Measurements from ENCODE around the gene PTPRN2. TPM values are rescaled to one million over a fixed set of nuclear protein-coding genes. Genes with fewer than 3 reads are reported as not detected.
A peak's percentile ranks its signal among the peaks of the same experiment; 100 is the strongest.

PTPRN2 gene
- total and polyA plus RNA-seq, 2 of the 8 experiments (the other 6 are each of a cell fraction or from before 2014, with no cell fraction given): 2.6 to 4.5 TPM

DNA sequence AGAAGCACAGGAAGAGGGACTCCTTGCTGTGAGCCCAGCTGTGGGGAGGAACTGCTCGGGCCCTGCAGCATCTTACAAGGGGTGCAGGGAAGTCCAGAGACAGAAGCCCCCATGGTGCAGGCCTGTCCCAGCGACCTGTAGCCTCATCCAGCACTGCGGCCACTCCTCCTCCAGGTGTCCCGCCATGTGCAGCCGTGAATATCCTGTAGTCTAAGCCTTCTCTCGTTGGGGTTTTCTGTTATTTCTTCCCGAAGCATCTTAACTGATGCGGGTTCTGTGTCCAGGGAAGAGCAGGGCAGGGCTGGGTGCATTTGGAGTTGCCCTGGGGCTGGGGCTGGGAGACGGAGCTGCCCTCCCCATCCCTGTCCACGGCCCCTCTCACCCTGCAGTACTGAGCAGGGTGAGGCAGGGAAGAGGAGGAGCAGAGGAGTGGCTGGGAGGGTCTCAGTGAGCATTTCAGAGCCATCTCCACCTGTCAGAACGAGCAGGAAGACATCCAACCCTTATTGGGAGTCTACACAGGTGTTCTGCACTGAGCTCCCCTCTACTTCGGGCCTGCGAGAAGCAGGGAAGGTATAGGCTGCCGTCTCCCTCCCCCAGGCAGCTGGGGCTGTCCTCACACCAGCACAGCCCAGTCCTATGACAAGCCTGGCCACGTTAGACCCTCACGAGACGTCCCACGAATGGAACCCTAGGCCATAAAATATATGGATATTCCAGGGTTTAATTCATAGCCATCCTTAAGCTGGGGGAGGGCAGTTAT, 756.3 kb downstream of the PTPRN2 start:
- Histone ChIP-seq H3K4ac (replicated peaks; ENCODE audit: insufficient read length, low read depth, low read length) (no peak overlapping the region), H3K14ac (ENCODE audit: insufficient read length) (no peak overlapping the region), H3K79me2 (ENCODE audit: control insufficient read depth in 1 of 2, insufficient read depth in 2 of 2, low read length in 2 of 2) (no peaks in the 10 kb centered on the region), H3K36me3 (ENCODE audit: control insufficient read depth in 2 of 4, insufficient read depth in 4 of 4, low read length in 3 of 4) (no peaks in the 10 kb centered on the region), H2AFZ (ENCODE audit: low read length) (no peak overlapping the region), H3K23me2 (ENCODE audit: low read depth, low read length) (no peaks in the 10 kb centered on the region), H2BK5ac (ENCODE audit: low read depth, low read length) (no peak overlapping the region; the same call in 1 of the 2 replicates), H2BK20ac (ENCODE audit: low read length) (no peak overlapping the region), H3K23ac (ENCODE audit: insufficient read length) (no peak overlapping the region), H4K5ac (ENCODE audit: insufficient read length, low read depth, low read length) (no peak overlapping the region), H3K4me1 (replicated peaks in 1 of 4; ENCODE audit: control insufficient read depth in 3 of 4, insufficient read depth in 4 of 4, low read length in 3 of 4) (peaks cover 0 to 16% (median 11%) of the 10 kb centered on the region in 4 experiments; a peak in 5 of 7 replicates), H3K9ac (replicated peaks in 1 of 4; ENCODE audit: extremely low read depth in 1 of 4, low read depth in 3 of 4, low read length in 3 of 4) (no peak overlapping the region), H4K8ac (ENCODE audit: extremely low read depth, insufficient read depth, low read length) (no peak overlapping the region), H2AK5ac (ENCODE audit: low read depth, low read length) (no peak overlapping the region), H4K91ac (replicated peaks; ENCODE audit: insufficient read length, low read length) (peak overlapping the region; percentile 7), H3K27ac (ENCODE audit: low read depth, low read length) (no peak overlapping the region), H3K18ac (ENCODE audit: extremely low read depth, low read length) (peak overlapping the region; percentile 32; the same call in 1 of the 2 replicates), H2BK120ac (replicated peaks; ENCODE audit: low read depth, low read length) (no peak overlapping the region), H3K9me3 (ENCODE audit: insufficient read depth in 2 of 2, low read depth in 1 of 2, low read length in 1 of 2) (no peaks in the 10 kb centered on the region), H3K4me2 (ENCODE audit: insufficient read depth in 1 of 2, low read depth in 2 of 2, low read length in 2 of 2) (no peak overlapping the region), H2BK15ac (ENCODE audit: low read length) (no peak overlapping the region), H3K27me3 (replicated peaks in 1 of 4; ENCODE audit: control insufficient read depth in 3 of 4, extremely low read depth in 1 of 4, insufficient read depth in 3 of 4, low read length in 3 of 4) (no peaks in the 10 kb centered on the region; a peak in 2 of 7 replicates), H3K79me1 (ENCODE audit: low read depth, low read length) (no peaks in the 10 kb centered on the region), H3K4me3 (ENCODE audit: extremely low read depth in 1 of 4, insufficient read depth in 2 of 4, low read depth in 3 of 4, low read length in 4 of 4) (no peak overlapping the region), H3K56ac (replicated peaks; ENCODE audit: insufficient read length, low read depth, low read length) (no peak overlapping the region), H2BK12ac (ENCODE audit: low read depth, low read length) (no peak overlapping the region), H4K20me1 (replicated peaks in 1 of 2; ENCODE audit: control insufficient read depth in 1 of 2, insufficient read depth in 2 of 2, low read length in 2 of 2) (no peaks in the 10 kb centered on the region)
- POLR2A ChIA-PET (ENCODE audit: partially characterized antibody): no interaction called here
- CTCF ChIA-PET (ENCODE audit: partially characterized antibody): interaction anchor here (0.7 to 0.8 kb wide), 2 partner anchors 9 to 123 kb away, joined by 3 read pairs; no protein-coding TSS in a partner anchor
- TF ChIP-seq ATF3 (IDR thresholded peaks at IDR 0.05; ENCODE audit: insufficient read depth, low read depth, low read length): no peak
- TF ChIP-seq RXRA (IDR thresholded peaks at IDR 0.05; ENCODE audit: insufficient read depth, low read depth, low read length): no peak
- no peak for TF ChIP-seq BACH1 (IDR thresholded peaks at IDR 0.05; ENCODE audit: low read length)
- no peak for TF ChIP-seq PHF8 (conservative IDR thresholded peaks at IDR 0.05; ENCODE audit: low read depth, low read length)
- TF ChIP-seq POLR2A (IDR thresholded peaks at IDR 0.05; ENCODE audit: control extremely low read depth in 1 of 2, low read depth in 2 of 2, low read length in 2 of 2): no peak
- no peak for TF ChIP-seq SAP30 (IDR thresholded peaks at IDR 0.05; ENCODE audit: insufficient read depth, insufficient replicate concordance, low read length)
- TF ChIP-seq KDM4A (IDR thresholded peaks at IDR 0.05; ENCODE audit: low read depth, low read length, severe bottlenecking): no peak
- no peak for TF ChIP-seq E2F6 (IDR thresholded peaks at IDR 0.05)
- no peak for DNase-seq (ENCODE audit: low read depth in 1 of 2, low spot score in 2 of 2)
- FAIRE-seq: no peak
- WGBS, 2 experiments (ENCODE audit: extremely low coverage in 1 of 2, insufficient coverage in 1 of 2, insufficient read length in 1 of 2, insufficient replicate concordance in 2 of 2, low coverage in 1 of 2, low lambda C conversion rate in 2 of 2, missing lambda C conversion rate in 1 of 2): 88% methylated on average over 18 of the region's 18 CpGs; no CpG with 5 or more reads in 1 of the 2 experiments

All from H1 (cell line).